K562 (cell line): Measurements from ENCODE around the gene CREG1. TPM values are rescaled to one million over a fixed set of nuclear protein-coding genes. Genes with fewer than 3 reads are reported as not detected.

ENCODE experiments used
- ASH1L ChIP-seq: fragments of 450-650 bp; IDR thresholded peaks from 2 replicates; pipeline ENCODE4 v1.6.1; 2018; ENCODE audit warnings: borderline replicate concordance, mild to moderate bottlenecking, low read depth; ENCODE audit not compliant: partially characterized antibody
- CHD4 ChIP-seq: fragments of 200-600 bp; sonication (generic); IDR thresholded peaks from 3 replicates; pipeline ENCODE4 v1.6.1; 2012; ENCODE audit warnings: low read depth, mild to moderate bottlenecking, mixed read lengths, low read length, inconsistent platforms; ENCODE audit not compliant: insufficient read depth, insufficient replicate concordance, poor library complexity, severe bottlenecking
- CREB1 ChIP-seq, 2 experiments: sonication (generic) in 1 of 2; formaldehyde crosslinking in 1 of 2; IDR thresholded peaks; 2 replicates each; pipeline versions ENCODE4 v1.6.1 to v1.8.0; 2012 to 2022; ENCODE audit warnings: inconsistent platforms in 1 of 2, mild to moderate bottlenecking in 1 of 2, missing genetic modification reagents in 1 of 2, moderate library complexity in 1 of 2
- DPF2 ChIP-seq: fragments of 450-650 bp; IDR thresholded peaks from 2 replicates; pipeline ENCODE4 v1.6.1; 2016
- HDAC2 ChIP-seq: fragments of 450-650 bp; IDR thresholded peaks from 2 replicates; pipeline ENCODE4 v1.6.1; 2016; ENCODE audit warnings: mild to moderate bottlenecking
- MAZ ChIP-seq, 2 experiments: fragments of 450-650 bp in 1 of 2; sonication (generic) in 1 of 2; formaldehyde crosslinking; IDR thresholded peaks in 1 of 2; conservative IDR thresholded peaks in 1 of 2; 2 replicates each; pipeline versions ENCODE4 v1.4.0 to v1.5.0; 2020; ENCODE audit warnings: mild to moderate bottlenecking in 1 of 2, missing genetic modification reagents in 1 of 2
- PML ChIP-seq: IDR thresholded peaks from 2 replicates; pipeline ENCODE4 v1.6.1; 2012; ENCODE audit warnings: low read length, inconsistent platforms
- SIRT6 ChIP-seq: IDR thresholded peaks from one replicate; pipeline ENCODE4 v1.6.1; 2012; ENCODE audit warnings: low read depth, mild to moderate bottlenecking, control low read depth, inconsistent platforms, low read length, moderate library complexity
- SUPT5H ChIP-seq: fragments of 450-650 bp; IDR thresholded peaks from 2 replicates; pipeline ENCODE4 v1.6.1; 2016
- XRCC5 ChIP-seq: fragments of 200-400 bp; formaldehyde crosslinking; IDR thresholded peaks from 2 replicates; pipeline ENCODE4 v1.6.1; 2017; ENCODE audit warnings: low read depth, mild to moderate bottlenecking, low read length
- polyA plus RNA-seq, 8 experiments: library from polyadenylated mRNA; depleted of rRNA in 4 of 8; stranded (reverse) in 5 of 8; unstranded in 3 of 8; fragments of >200 nt; fragmentation: Nextera tagmentation in 2 of 8; fragmentation: Illumina TruSeq in 1 of 8; extraction: Ambion mirVana in 2 of 8; extraction: Trizol in 1 of 8; gene quantifications; 2 replicates each; pipeline versions ENCODE4 v1.2.1 to v1.2.3, GENCODE V29; 2011 to 2014; ENCODE audit warnings: inconsistent platforms in 1 of 8, missing spikeins in 1 of 8
- total RNA-seq, 7 experiments: library from RNA; depleted of rRNA in 6 of 7; stranded (reverse); fragments of >200 nt in 6 of 7; fragmentation: Illumina TruSeq in 2 of 7; extraction: Trizol in 2 of 7; gene quantifications; 2 replicates each; pipeline versions ENCODE4 v1.2.1 to v1.2.3, GENCODE V29; 2011 to 2021; ENCODE audit warnings: low replicate concordance in 1 of 7
- TF ChIP-seq, protein P1 (sequence below), 2 experiments: fragments of 450-650 bp in 1 of 2; sonication (generic) in 1 of 2; formaldehyde crosslinking in 1 of 2; IDR thresholded peaks; 2 replicates each; pipeline versions ENCODE4 v1.7.1 to v1.9.0; 2016 to 2022; ENCODE audit warnings: inconsistent platforms in 1 of 2, mild to moderate bottlenecking in 1 of 2, missing genetic modification reagents in 1 of 2
- TF ChIP-seq, protein P2 (sequence below): sonication (generic); formaldehyde crosslinking; IDR thresholded peaks from 2 replicates; pipeline ENCODE4 v1.8.1; 2022; ENCODE audit warnings: missing genetic modification reagents
- TF ChIP-seq, protein P3 (sequence below): fragments of 450-650 bp; formaldehyde crosslinking; IDR thresholded peaks from 2 replicates; pipeline ENCODE4 v1.4.0; 2020; ENCODE audit warnings: mild to moderate bottlenecking, moderate library complexity
- TF ChIP-seq, protein P4 (sequence below): fragments of 200-800 bp; sonication (Bioruptor generic); IDR thresholded peaks from 2 replicates; pipeline ENCODE4 v1.6.1; 2017; ENCODE audit warnings: missing genetic modification characterization, missing compliant biosample characterization

CREG1 gene
- total and polyA plus RNA-seq, 9 of the 15 experiments (the other 6 are each of a cell fraction or from before 2014, with no cell fraction given), result 45.7 to 272 (median 161) TPM

DNA sequence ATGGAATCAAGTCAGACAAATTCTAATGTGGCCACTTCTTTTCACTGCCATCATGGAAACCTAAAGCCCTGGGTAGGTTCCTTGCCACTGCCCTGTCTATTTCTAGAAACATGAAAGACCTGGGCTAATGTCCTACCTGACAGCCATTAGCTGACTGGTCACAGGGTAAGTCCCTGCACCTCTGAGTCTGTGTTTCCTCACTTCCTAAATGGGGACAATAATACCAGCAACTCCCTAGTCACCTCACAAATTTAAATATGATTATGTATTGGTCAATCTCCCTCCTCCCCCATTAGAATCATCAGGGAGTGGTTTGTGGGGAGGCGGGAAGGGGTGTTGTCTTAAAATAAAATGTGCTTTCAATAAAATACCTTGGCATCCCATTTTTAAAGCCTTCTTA is 2.2 kb downstream of the CREG1 start (continued):
- TF ChIP-seq, protein P1, sequence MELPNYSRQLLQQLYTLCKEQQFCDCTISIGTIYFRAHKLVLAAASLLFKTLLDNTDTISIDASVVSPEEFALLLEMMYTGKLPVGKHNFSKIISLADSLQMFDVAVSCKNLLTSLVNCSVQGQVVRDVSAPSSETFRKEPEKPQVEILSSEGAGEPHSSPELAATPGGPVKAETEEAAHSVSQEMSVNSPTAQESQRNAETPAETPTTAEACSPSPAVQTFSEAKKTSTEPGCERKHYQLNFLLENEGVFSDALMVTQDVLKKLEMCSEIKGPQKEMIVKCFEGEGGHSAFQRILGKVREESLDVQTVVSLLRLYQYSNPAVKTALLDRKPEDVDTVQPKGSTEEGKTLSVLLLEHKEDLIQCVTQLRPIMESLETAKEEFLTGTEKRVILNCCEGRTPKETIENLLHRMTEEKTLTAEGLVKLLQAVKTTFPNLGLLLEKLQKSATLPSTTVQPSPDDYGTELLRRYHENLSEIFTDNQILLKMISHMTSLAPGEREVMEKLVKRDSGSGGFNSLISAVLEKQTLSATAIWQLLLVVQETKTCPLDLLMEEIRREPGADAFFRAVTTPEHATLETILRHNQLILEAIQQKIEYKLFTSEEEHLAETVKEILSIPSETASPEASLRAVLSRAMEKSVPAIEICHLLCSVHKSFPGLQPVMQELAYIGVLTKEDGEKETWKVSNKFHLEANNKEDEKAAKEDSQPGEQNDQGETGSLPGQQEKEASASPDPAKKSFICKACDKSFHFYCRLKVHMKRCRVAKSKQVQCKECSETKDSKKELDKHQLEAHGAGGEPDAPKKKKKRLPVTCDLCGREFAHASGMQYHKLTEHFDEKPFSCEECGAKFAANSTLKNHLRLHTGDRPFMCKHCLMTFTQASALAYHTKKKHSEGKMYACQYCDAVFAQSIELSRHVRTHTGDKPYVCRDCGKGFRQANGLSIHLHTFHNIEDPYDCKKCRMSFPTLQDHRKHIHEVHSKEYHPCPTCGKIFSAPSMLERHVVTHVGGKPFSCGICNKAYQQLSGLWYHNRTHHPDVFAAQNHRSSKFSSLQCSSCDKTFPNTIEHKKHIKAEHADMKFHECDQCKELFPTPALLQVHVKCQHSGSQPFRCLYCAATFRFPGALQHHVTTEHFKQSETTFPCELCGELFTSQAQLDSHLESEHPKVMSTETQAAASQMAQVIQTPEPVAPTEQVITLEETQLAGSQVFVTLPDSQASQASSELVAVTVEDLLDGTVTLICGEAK (IDR thresholded peaks at IDR 0.05), result peak; percentile 22; the same call in 1 of the 2 replicates
- TF ChIP-seq, protein P1 (CRISPR knock-in tag; IDR thresholded peaks at IDR 0.05), result no peak
- TF ChIP-seq XRCC5 (no peak), DPF2 (no peak), ASH1L (no peak), PML (peak; percentile 36; the same call in 1 of the 2 replicates), SIRT6 (no peak), CHD4 (no peak), SUPT5H (peak; percentile 43; the same call in 1 of the 2 replicates), CREB1 (IDR thresholded peaks at IDR 0.05) (no peak), CREB1 (CRISPR knock-in tag; IDR thresholded peaks at IDR 0.05) (no peak), HDAC2 (0 out of 2 replicates have a peak, but pooled peaks have one; percentile 26), MAZ (CRISPR knock-in tag; conservative IDR thresholded peaks at IDR 0.05 in 1 of 2, IDR thresholded peaks at IDR 0.05 in 1 of 2) (no peak)
- TF ChIP-seq, protein P2, sequence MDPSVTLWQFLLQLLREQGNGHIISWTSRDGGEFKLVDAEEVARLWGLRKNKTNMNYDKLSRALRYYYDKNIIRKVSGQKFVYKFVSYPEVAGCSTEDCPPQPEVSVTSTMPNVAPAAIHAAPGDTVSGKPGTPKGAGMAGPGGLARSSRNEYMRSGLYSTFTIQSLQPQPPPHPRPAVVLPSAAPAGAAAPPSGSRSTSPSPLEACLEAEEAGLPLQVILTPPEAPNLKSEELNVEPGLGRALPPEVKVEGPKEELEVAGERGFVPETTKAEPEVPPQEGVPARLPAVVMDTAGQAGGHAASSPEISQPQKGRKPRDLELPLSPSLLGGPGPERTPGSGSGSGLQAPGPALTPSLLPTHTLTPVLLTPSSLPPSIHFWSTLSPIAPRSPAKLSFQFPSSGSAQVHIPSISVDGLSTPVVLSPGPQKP (CRISPR knock-in tag), result no peak
- TF ChIP-seq, protein P3, sequence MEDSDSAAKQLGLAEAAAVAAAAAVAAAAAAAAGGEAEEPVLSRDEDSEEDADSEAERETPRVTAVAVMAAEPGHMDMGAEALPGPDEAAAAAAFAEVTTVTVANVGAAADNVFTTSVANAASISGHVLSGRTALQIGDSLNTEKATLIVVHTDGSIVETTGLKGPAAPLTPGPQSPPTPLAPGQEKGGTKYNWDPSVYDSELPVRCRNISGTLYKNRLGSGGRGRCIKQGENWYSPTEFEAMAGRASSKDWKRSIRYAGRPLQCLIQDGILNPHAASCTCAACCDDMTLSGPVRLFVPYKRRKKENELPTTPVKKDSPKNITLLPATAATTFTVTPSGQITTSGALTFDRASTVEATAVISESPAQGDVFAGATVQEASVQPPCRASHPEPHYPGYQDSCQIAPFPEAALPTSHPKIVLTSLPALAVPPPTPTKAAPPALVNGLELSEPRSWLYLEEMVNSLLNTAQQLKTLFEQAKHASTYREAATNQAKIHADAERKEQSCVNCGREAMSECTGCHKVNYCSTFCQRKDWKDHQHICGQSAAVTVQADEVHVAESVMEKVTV (CRISPR knock-in tag), result no peak
- TF ChIP-seq, protein P4, sequence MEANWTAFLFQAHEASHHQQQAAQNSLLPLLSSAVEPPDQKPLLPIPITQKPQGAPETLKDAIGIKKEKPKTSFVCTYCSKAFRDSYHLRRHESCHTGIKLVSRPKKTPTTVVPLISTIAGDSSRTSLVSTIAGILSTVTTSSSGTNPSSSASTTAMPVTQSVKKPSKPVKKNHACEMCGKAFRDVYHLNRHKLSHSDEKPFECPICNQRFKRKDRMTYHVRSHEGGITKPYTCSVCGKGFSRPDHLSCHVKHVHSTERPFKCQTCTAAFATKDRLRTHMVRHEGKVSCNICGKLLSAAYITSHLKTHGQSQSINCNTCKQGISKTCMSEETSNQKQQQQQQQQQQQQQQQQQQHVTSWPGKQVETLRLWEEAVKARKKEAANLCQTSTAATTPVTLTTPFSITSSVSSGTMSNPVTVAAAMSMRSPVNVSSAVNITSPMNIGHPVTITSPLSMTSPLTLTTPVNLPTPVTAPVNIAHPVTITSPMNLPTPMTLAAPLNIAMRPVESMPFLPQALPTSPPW (CRISPR knock-in tag), result 0 out of 2 replicates have a peak, but pooled peaks have one; percentile 6
